Caco-2 (cell line): Measurements from ENCODE around the gene NFIA. TPM values are rescaled to one million over a fixed set of nuclear protein-coding genes. Genes with fewer than 3 reads are reported as not detected.

Experiments
- BruUV-seq: library from RNA; stranded (reverse); fragments of 400-500 nt; replicated peaks from 2 replicates; lab custom pipeline; 2021; lab: Mats Ljungman, UMichigan
- CTCF ChIA-PET: fragments of 300-600 bp; sonication (Branson Sonifier 250); formaldehyde crosslinking; loops from one replicate; lab custom pipeline; 2022; ENCODE audit warnings: antibody characterized with exemption; lab: Charles Lee
- POLR2A ChIA-PET: fragments of 300-600 bp; sonication (Branson Sonifier 250); formaldehyde crosslinking; loops from one replicate; lab custom pipeline; 2022; ENCODE audit warnings: antibody characterized with exemption; lab: Charles Lee
- DNase-seq, 2 experiments: peaks; one replicate each; pipeline versions ENCODE4 v3.0.0 to v3.0.0-alpha.2; 2020 to 2022
- H3K27me3 ChIP-seq: replicated peaks from 2 replicates; pipeline ENCODE4 v1.6.0; 2011; ENCODE audit warnings: low read length; ENCODE audit not compliant: control insufficient read depth, insufficient read depth
- H3K36me3 ChIP-seq: 2 replicates; pipeline ENCODE4 v1.5.1; 2011; ENCODE audit warnings: low read length; ENCODE audit not compliant: control insufficient read depth, insufficient read depth
- H3K4me1 ChIP-seq: fragments of 250-450 bp; sonication (Bioruptor Pico); 2 replicates; pipeline ENCODE4 v1.5.1; 2020; ENCODE audit warnings: mild to moderate bottlenecking
- H3K4me3 ChIP-seq: 2 replicates; pipeline ENCODE4 v1.5.1; 2011; ENCODE audit warnings: low read depth, mild to moderate bottlenecking, control low read depth, low read length
- H3K9me3 ChIP-seq: fragments of 250-450 bp; sonication (Bioruptor Pico); 2 replicates; pipeline ENCODE4 v1.5.1; 2020; ENCODE audit warnings: mild to moderate bottlenecking, moderate library complexity
- H3K27ac Mint-ChIP-seq: one replicate; pipeline ENCODE4 v1.8.0; 2022; ENCODE audit warnings: mixed read lengths; ENCODE audit not compliant: unreplicated experiment
- H3K27me3 Mint-ChIP-seq: one replicate; pipeline ENCODE4 v1.8.0; 2022; ENCODE audit warnings: mixed read lengths; ENCODE audit not compliant: insufficient read depth, unreplicated experiment
- H3K36me3 Mint-ChIP-seq: one replicate; pipeline ENCODE4 v1.8.0; 2022; ENCODE audit warnings: mild to moderate bottlenecking, mixed read lengths; ENCODE audit not compliant: insufficient read depth, unreplicated experiment
- H3K4me1 Mint-ChIP-seq: one replicate; pipeline ENCODE4 v1.8.0; 2022; ENCODE audit warnings: low read depth, mixed read lengths; ENCODE audit not compliant: unreplicated experiment
- H3K4me3 Mint-ChIP-seq: one replicate; pipeline ENCODE4 v1.8.0; 2022; ENCODE audit warnings: mild to moderate bottlenecking, moderate library complexity, mixed read lengths; ENCODE audit not compliant: unreplicated experiment
- H3K9me3 Mint-ChIP-seq: one replicate; pipeline ENCODE4 v1.8.0; 2022; ENCODE audit warnings: mixed read lengths; ENCODE audit not compliant: unreplicated experiment
- CTCF ChIP-seq, 2 experiments: fragments of 200-600 bp in 1 of 2; IDR thresholded peaks; 1 replicate in 1 of 2; 2 replicates in 1 of 2; pipeline versions ENCODE4 v1.5.1 to v1.8.0; 2011 to 2022; ENCODE audit warnings: antibody characterized with exemption in 1 of 2, control low read depth in 1 of 2, inconsistent platforms in 1 of 2, low read depth in 1 of 2, low read length in 1 of 2, mild to moderate bottlenecking in 1 of 2, moderate library complexity in 1 of 2; ENCODE audit not compliant: insufficient read depth in 1 of 2, severe bottlenecking in 1 of 2, unreplicated experiment in 1 of 2
- intact Hi-C: fragments of 100-400 bp; cut with micrococcal nuclease; formaldehyde crosslinking; loops from one replicate; pipeline ENCODE4 v1.10.0; 2022; ENCODE audit not compliant: unreplicated experiment
- total RNA-seq: library from RNA; stranded (reverse); gene quantifications from 2 replicates; pipeline ENCODE4 v1.2.3, GENCODE V29; 2022

NFIA gene
- total RNA-seq, 1 experiment from 2014 or later, result 1.4 TPM

GRCh38 chr1:61182480-61182879 lies 100.1 kb downstream of the NFIA start:
- no peaks in the 10 kb centered on the region for H3K4me1 ChIP-seq
- H3K27ac Mint-ChIP-seq, result no peak overlapping the region
- intact Hi-C loops, result no loop called here
- no peaks in the 10 kb centered on the region for H3K4me1 Mint-ChIP-seq
- DNase-seq, result no peak
- no peaks in the 10 kb centered on the region for H3K36me3 Mint-ChIP-seq
- H3K4me3 ChIP-seq, result no peak overlapping the region
- H3K36me3 ChIP-seq, result no peaks in the 10 kb centered on the region
- H3K4me3 Mint-ChIP-seq, result no peak overlapping the region
- H3K9me3 Mint-ChIP-seq, result no peaks in the 10 kb centered on the region
- no peaks in the 10 kb centered on the region for H3K27me3 ChIP-seq
- no TSS peak for BruUV-seq
- no peaks in the 10 kb centered on the region for H3K9me3 ChIP-seq
- ChIA-PET CTCF (no interaction called here), POLR2A (no interaction called here)
- TF ChIP-seq CTCF (IDR thresholded peaks at IDR 0.05; ENCODE audit: insufficient read depth in 1 of 2, low read depth in 1 of 2, low read length in 1 of 2, severe bottlenecking in 1 of 2, unreplicated experiment in 1 of 2), result no peak
- no peaks in the 10 kb centered on the region for H3K27me3 Mint-ChIP-seq

GRCh38 chr1:61183471-61184039 lies 101.2 kb downstream of the NFIA start:
- no peaks in the 10 kb centered on the region for H3K9me3 Mint-ChIP-seq
- ChIA-PET POLR2A (no interaction called here), CTCF (no interaction called here)
- no peak overlapping the region for H3K27ac Mint-ChIP-seq
- Histone ChIP-seq H3K4me3 (no peak overlapping the region), H3K36me3 (no peaks in the 10 kb centered on the region), H3K27me3 (no peaks in the 10 kb centered on the region), H3K9me3 (no peaks in the 10 kb centered on the region), H3K4me1 (no peaks in the 10 kb centered on the region)
- intact Hi-C loops, result no loop called here
- no TSS peak for BruUV-seq
- peak in 1 of 2 experiments; percentile 1 for DNase-seq
- no peaks in the 10 kb centered on the region for H3K27me3 Mint-ChIP-seq
- no peaks in the 10 kb centered on the region for H3K36me3 Mint-ChIP-seq
- no peak for TF ChIP-seq CTCF (IDR thresholded peaks at IDR 0.05; ENCODE audit: insufficient read depth in 1 of 2, low read depth in 1 of 2, low read length in 1 of 2, severe bottlenecking in 1 of 2, unreplicated experiment in 1 of 2)
- no peaks in the 10 kb centered on the region for H3K4me1 Mint-ChIP-seq
- no peak overlapping the region for H3K4me3 Mint-ChIP-seq

DNA sequence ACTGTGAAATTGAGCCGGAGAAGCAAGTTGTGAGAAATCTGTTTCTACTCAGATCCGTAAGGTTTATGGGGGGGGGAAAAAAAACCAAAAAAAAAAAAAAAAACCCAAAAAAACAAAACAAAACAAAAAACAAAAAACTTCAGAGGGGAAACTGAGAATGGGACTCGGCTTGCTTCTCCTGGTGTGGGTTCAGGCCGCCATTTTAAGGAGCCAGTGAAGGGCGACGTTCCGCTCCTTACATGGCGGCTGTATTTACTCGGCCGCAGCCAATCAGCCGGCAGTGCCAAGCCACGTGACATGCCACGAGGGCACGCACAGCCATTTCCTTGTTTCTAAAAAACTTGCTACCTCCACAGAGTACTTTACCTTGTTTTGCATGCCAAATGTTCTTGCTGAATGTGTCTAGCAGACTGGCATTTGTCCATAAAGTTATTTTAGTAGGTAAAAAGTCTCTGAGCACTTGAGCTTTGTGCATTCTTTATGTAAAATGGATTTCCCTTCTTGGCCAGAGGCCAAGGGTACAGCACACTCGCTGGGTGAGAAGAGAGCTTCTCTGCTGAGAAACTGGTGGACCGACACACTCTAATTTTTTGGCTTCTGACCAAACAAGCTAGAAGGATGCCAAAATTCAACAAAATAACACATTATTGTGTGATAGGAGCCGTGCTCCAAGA lies 101.8 kb downstream of the NFIA start:
- H3K36me3 Mint-ChIP-seq, result no peaks in the 10 kb centered on the region
- H3K36me3 ChIP-seq, result no peaks in the 10 kb centered on the region
- H3K27ac Mint-ChIP-seq, result no peak overlapping the region
- H3K27me3 ChIP-seq, result no peaks in the 10 kb centered on the region
- H3K4me1 Mint-ChIP-seq, result no peaks in the 10 kb centered on the region
- no peaks in the 10 kb centered on the region for H3K9me3 Mint-ChIP-seq
- H3K27me3 Mint-ChIP-seq, result no peaks in the 10 kb centered on the region
- no peak overlapping the region for H3K4me3 ChIP-seq
- H3K4me3 Mint-ChIP-seq, result no peak overlapping the region
- intact Hi-C loops, result no loop called here
- BruUV-seq, result no TSS peak
- H3K9me3 ChIP-seq, result no peaks in the 10 kb centered on the region
- DNase-seq, result peak; percentile 50 to 75
- no peak for TF ChIP-seq CTCF (IDR thresholded peaks at IDR 0.05; ENCODE audit: insufficient read depth in 1 of 2, low read depth in 1 of 2, low read length in 1 of 2, severe bottlenecking in 1 of 2, unreplicated experiment in 1 of 2)
- H3K4me1 ChIP-seq, result no peaks in the 10 kb centered on the region
- ChIA-PET CTCF (no interaction called here), POLR2A (no interaction called here)
